Lower lobe of right lung (tissue), 2 donors: ENCODE measurements around the gene NDUFA11. TPM values are rescaled to one million over a fixed set of nuclear protein-coding genes. Genes with fewer than 3 reads are reported as not detected.
"Not testable (repeated sequence)": the region's sequence is repeated elsewhere in the genome, so short reads cannot be mapped to it uniquely, and the experiment has no call there.

ENCODE experiments used
- ATAC-seq, 2 donors: fragments of 200-7000 bp; cut with Tn5 transposase; one replicate each; pipeline ENCODE4 v1.9.1; 2020 to 2022; ENCODE audit warnings: mild to moderate bottlenecking in 2 of 2, moderate library complexity in 2 of 2
- DNase-seq: peaks from one replicate; pipeline ENCODE4 v3.0.0-alpha.2; 2020
- H3K27ac ChIP-seq: fragments of 200-600 bp; one replicate; pipeline ENCODE4 v1.8.0; 2022
- H3K27me3 ChIP-seq: fragments of 200-600 bp; one replicate; pipeline ENCODE4 v1.8.0; 2022; ENCODE audit warnings: low read depth
- H3K36me3 ChIP-seq: fragments of 200-600 bp; one replicate; pipeline ENCODE4 v1.8.0; 2022; ENCODE audit warnings: mild to moderate bottlenecking
- H3K4me1 ChIP-seq: fragments of 200-600 bp; one replicate; pipeline ENCODE4 v1.8.0; 2022
- H3K4me3 ChIP-seq: fragments of 200-600 bp; one replicate; pipeline ENCODE4 v1.8.0; 2022; ENCODE audit warnings: mild to moderate bottlenecking
- H3K9me3 ChIP-seq: fragments of 200-600 bp; one replicate; pipeline ENCODE4 v1.8.0; 2022
- intact Hi-C: fragments of 100-400 bp; cut with DNase I; formaldehyde crosslinking; loops from one replicate; pipeline ENCODE4 v1.11.0; 2022
- total RNA-seq: library from RNA; stranded (reverse); fragmentation: NEBNext Ultra II Directional; extraction: Animal tissue kit (Norgen Biotek cat#: 25700); gene quantifications from one replicate; pipeline ENCODE4 v1.2.1, GENCODE V29; 2021
- TF ChIP-seq, protein P1 (sequence below): fragments of 200-600 bp; IDR thresholded peaks from one replicate; pipeline ENCODE4 v1.8.0; 2022; ENCODE audit warnings: antibody characterized with exemption, mild to moderate bottlenecking
- donor health status: DM: no; HTN: yes; CAD: no; lungs with severe emphysema.

Gene NDUFA11
- total RNA-seq, 1 donor from 2014 or later, result 150 TPM

GRCh38 chr19:5863030-5863665 lies 40.4 kb downstream of the NDUFA11 start:
- no peaks in the 10 kb centered on the region for H3K36me3 ChIP-seq
- no peak overlapping the region for H3K27ac ChIP-seq
- H3K4me1 ChIP-seq, result no peaks in the 10 kb centered on the region
- H3K27me3 ChIP-seq, result no peaks in the 10 kb centered on the region
- H3K9me3 ChIP-seq, result no peaks in the 10 kb centered on the region
- TF ChIP-seq, protein P1, sequence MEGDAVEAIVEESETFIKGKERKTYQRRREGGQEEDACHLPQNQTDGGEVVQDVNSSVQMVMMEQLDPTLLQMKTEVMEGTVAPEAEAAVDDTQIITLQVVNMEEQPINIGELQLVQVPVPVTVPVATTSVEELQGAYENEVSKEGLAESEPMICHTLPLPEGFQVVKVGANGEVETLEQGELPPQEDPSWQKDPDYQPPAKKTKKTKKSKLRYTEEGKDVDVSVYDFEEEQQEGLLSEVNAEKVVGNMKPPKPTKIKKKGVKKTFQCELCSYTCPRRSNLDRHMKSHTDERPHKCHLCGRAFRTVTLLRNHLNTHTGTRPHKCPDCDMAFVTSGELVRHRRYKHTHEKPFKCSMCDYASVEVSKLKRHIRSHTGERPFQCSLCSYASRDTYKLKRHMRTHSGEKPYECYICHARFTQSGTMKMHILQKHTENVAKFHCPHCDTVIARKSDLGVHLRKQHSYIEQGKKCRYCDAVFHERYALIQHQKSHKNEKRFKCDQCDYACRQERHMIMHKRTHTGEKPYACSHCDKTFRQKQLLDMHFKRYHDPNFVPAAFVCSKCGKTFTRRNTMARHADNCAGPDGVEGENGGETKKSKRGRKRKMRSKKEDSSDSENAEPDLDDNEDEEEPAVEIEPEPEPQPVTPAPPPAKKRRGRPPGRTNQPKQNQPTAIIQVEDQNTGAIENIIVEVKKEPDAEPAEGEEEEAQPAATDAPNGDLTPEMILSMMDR, result no peak
- intact Hi-C loops, result no loop called here
- no peak for ATAC-seq
- DNase-seq, result no peak
- no peak overlapping the region for H3K4me3 ChIP-seq

GRCh38 chr19:5857203-5858081 lies 46.1 kb downstream of the NDUFA11 start:
- Histone ChIP-seq H3K4me1 (no peaks in the 10 kb centered on the region), H3K27ac (no peak overlapping the region), H3K36me3 (no peaks in the 10 kb centered on the region), H3K9me3 (no peaks in the 10 kb centered on the region), H3K4me3 (no peak overlapping the region), H3K27me3 (no peaks in the 10 kb centered on the region)
- intact Hi-C loops, result no loop called here
- TF ChIP-seq, protein P1, result no peak
- ATAC-seq, result no peak
- DNase-seq, result no peak

DNA sequence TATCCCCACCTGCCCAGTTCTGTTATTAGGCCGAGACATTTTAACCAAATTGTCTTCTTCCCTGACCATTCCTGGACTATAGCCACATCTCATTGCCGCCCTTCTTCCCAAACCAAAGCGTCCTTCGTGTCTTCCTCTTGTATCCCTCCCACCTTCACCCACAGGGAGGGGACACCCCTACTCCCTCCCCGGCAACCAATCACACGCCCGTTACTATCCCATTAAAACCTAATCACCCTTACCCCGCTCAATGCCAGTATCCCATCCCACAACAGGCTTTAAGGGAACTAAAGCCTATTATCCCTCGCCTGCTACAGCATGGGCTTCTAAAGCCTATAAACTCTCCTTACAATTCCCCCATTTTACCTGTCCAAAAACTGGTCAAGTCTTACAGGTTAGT lies 48.4 kb downstream of the NDUFA11 start:
- not testable (repeated sequence) for ATAC-seq

GRCh38 chr19:5854121-5854520 lies 49.5 kb downstream of the NDUFA11 start:
- ATAC-seq, H3K36me3 ChIP-seq, H3K27me3 ChIP-seq, H3K4me3 ChIP-seq, DNase-seq, intact Hi-C loops, H3K27ac ChIP-seq, H3K9me3 ChIP-seq: not testable (repeated sequence)
- H3K4me1 ChIP-seq, result peaks cover 11% of the 10 kb centered on the region

More for the DNA sequence above, 48.4 kb downstream of the NDUFA11 start:
- H3K27ac ChIP-seq, H3K27me3 ChIP-seq, H3K4me3 ChIP-seq, H3K36me3 ChIP-seq, H3K9me3 ChIP-seq, intact Hi-C loops, DNase-seq: not testable (repeated sequence)
- peaks cover 10% of the 10 kb centered on the region for H3K4me1 ChIP-seq

DNA sequence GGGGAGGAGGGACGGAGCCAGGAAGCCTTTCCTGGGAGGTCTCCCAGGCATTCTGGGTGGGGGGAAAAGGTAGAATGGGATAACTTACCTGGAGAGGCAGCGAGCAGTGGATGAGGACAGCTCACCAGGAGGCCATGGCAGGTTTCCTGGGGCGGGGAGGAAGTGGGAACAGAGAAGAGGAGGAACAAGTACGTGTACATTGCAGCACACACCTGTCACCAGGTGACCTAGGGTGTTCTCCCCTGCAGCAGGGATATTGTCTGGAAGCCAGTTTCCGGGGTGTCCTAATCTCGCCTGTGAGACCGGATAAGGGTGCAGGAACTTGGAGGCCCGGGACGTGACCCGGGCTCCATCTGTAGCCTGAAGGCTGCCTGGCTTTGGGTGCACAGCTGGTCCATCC lies 52.3 kb downstream of the NDUFA11 start, which contains the start of gene FUT3:
FUT3 (minus strand) TSS at position 148 of the 400 bp plus-strand sequence.
- ATAC-seq, result peak; percentile 92 to 94
- TF ChIP-seq, protein P1, result no peak
- Histone ChIP-seq H3K27me3 (no peaks in the 10 kb centered on the region), H3K4me1 (peaks cover 11% of the 10 kb centered on the region), H3K4me3 (peak within 1 kb of the TSS; percentile 27), H3K36me3 (no peaks in the 10 kb centered on the region), H3K9me3 (no peaks in the 10 kb centered on the region), H3K27ac (peak within 1 kb of the TSS; percentile 72)
- intact Hi-C loops, result no loop called here
- peak; percentile 65 for DNase-seq

- TF ChIP-seq, protein P1, result no peak
- H3K27me3 ChIP-seq, result no peaks in the 10 kb centered on the region
- H3K36me3 ChIP-seq, result no peaks in the 10 kb centered on the region
- ATAC-seq (peak; percentile 90 to 95), DNase-seq (peak; percentile 86)
- no peaks in the 10 kb centered on the region for H3K9me3 ChIP-seq
- H3K27ac ChIP-seq, result peak overlapping the region; percentile 72
- peak overlapping the region; percentile 27 for H3K4me3 ChIP-seq
- intact Hi-C loops, result no loop called here
- peaks cover 11% of the 10 kb centered on the region for H3K4me1 ChIP-seq
These were observed 52.8 kb downstream of the NDUFA11 start for GRCh38 chr19:5850743-5851293.
